GM18868 (cell line): ENCODE data around the gene RCAN2.

Experiments
- ATAC-seq: cut with Tn5 transposase; IDR thresholded peaks from one replicate; pipeline ENCODE4 v1.9.1; 2021; ENCODE audit warnings: mild to moderate bottlenecking, moderate library complexity; ENCODE audit not compliant: unreplicated experiment

The RCAN2 gene

GRCh38 chr6:46265373-46265772 is 225.9 kb downstream of the RCAN2 start:
- ATAC-seq = no peak

GRCh38 chr6:46263707-46264086 is 227.6 kb downstream of the RCAN2 start:
- ATAC-seq = no peak

- no peak for ATAC-seq
These were observed 228.1 kb downstream of the RCAN2 start for GRCh38 chr6:46262928-46263706.

GRCh38 chr6:46258249-46258648 is 233.0 kb downstream of the RCAN2 start:
- ATAC-seq = peak; percentile 47

GRCh38 chr6:46255528-46255927 is 235.7 kb downstream of the RCAN2 start:
- no peak for ATAC-seq

GRCh38 chr6:46254946-46255345 is 236.3 kb downstream of the RCAN2 start:
- no peak for ATAC-seq

GRCh38 chr6:46254331-46254730 is 236.9 kb downstream of the RCAN2 start:
- no peak for ATAC-seq

- no peak for ATAC-seq
These were observed 239.5 kb downstream of the RCAN2 start for GRCh38 chr6:46251583-46252339.

- ATAC-seq = no peak
These were observed 243.1 kb downstream of the RCAN2 start for GRCh38 chr6:46248143-46248542.

GRCh38 chr6:46246727-46247126 is 244.5 kb downstream of the RCAN2 start:
- no peak for ATAC-seq

GRCh38 chr6:46246081-46246480 is 245.2 kb downstream of the RCAN2 start:
- no peak for ATAC-seq

GRCh38 chr6:46244670-46245069 is 246.6 kb downstream of the RCAN2 start:
- ATAC-seq = no peak

GRCh38 chr6:46243754-46244153 is 247.5 kb downstream of the RCAN2 start:
- ATAC-seq = no peak

GRCh38 chr6:46242921-46243320 is 248.3 kb downstream of the RCAN2 start:
- no peak for ATAC-seq

GRCh38 chr6:46240866-46241565 is 250.2 kb downstream of the RCAN2 start:
- no peak for ATAC-seq

GRCh38 chr6:46236752-46237151 is 254.5 kb downstream of the RCAN2 start:
- no peak for ATAC-seq

- ATAC-seq = no peak
These were observed 256.0 kb downstream of the RCAN2 start for GRCh38 chr6:46235242-46235641.

- no peak for ATAC-seq
These were observed 256.5 kb downstream of the RCAN2 start for GRCh38 chr6:46234700-46235099.

- no peak for ATAC-seq
These were observed 257.1 kb downstream of the RCAN2 start for GRCh38 chr6:46234156-46234556.

GRCh38 chr6:46233129-46233528 is 258.1 kb downstream of the RCAN2 start:
- no peak for ATAC-seq

GRCh38 chr6:46222286-46222685 is 269.0 kb downstream of the RCAN2 start:
- no peak for ATAC-seq
